Measurements from ENCODE around the gene SPAG9.
"Not testable (repeated sequence)": the region's sequence is repeated elsewhere in the genome, so short reads cannot be mapped to it uniquely, and the experiment has no call there.

Gene SPAG9

DNA sequence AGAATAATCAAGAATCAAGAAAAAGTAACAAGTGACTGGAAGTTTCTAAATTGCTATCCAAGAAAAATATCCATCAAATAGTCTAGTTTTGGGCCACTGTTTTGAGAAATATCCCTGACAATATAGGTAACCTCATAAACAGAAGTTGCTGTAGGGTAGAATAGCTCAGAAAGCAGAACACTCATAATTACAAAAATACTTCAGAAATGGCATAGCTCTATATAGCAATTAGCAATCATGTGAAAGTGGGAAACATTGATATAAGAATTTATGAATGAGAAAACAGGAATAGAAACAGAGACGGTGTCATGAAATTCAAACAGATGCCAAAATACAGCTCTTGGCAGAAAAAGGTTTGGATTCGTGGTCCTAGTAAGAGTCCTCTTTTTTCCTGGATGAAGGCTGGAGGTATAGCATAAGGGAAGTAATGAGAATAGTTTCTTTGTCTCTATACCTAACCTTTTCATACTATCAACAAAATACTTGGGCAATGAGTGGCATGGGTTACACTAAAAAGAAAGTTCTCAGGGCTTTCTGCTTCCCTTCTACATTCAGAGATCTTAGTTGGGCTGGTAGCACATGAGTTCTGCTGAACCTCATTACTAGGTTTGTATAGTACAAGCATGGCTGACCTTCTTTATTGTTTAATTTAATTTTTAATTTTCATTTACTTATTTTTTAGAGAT lies 33.5 kb downstream of the SPAG9 start:
- no peak for DNase-seq

DNA sequence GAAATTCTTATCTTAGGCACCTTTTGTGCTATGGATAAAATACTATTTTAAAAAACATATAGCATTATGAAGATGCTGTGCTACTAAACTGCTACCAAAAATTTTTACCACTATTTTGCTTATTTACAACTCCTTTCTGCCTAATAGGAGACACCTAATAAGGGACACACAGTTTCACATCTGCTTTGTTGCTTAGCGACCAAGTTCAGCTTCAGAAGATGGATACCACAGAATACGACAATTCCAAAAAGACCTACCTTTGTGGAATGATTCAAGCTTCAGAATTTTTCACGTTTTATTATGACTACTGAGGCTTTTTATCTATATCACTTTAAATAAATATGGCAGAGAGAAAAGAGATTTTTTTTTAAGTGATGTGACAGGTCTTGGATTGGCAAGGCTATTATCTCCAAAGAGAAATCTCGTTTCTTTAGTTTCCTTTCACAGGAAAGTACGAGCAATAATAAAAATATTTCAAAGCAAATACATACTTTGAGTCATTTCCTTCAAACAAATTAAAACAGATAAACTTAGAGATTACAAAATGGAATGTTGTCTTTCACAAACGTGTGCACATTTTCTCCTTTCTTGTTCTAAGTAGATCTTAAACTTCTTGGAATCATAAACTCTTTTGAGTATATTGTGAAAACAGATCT lies 35.4 kb downstream of the SPAG9 start:
- DNase-seq: no peak

DNA sequence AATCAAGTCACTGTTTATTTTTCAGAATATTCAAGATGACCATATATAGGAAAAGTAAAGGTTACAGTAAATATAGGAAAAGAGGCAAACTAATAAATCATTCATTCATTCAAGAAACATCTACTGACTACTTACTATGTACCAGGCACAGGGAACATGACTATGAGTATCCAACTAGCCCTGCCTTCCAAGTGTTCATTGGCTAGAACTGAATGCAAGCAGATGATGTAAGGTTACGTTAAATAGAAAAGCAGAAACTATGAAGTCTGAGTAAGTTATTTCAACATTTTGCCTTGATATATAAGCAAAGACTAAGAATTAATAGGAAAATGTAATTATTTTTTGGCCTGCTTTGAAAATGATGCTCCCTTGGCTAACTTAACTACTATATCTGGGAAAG lies 36.7 kb downstream of the SPAG9 start:
- DNase-seq: no peak

DNA sequence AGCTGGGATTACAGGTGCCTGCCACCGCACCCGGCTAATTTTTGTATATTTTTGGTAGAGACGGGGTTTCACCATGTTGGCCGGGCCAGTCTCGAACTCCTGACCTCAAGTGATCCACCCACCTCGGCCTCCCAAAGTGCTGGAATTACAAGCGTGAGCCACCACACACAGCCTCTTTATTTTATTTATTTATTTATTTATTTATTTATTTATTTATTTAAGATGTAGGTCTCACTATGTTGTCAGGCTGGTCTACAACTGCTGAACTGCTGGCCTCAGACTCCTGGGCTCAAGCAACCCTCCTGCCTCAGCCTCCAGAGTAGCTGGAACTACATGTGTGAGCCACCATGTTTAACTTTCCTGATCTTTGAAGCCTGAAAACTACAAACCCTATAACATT lies 37.3 kb downstream of the SPAG9 start:
- not testable (repeated sequence) for DNase-seq

DNA sequence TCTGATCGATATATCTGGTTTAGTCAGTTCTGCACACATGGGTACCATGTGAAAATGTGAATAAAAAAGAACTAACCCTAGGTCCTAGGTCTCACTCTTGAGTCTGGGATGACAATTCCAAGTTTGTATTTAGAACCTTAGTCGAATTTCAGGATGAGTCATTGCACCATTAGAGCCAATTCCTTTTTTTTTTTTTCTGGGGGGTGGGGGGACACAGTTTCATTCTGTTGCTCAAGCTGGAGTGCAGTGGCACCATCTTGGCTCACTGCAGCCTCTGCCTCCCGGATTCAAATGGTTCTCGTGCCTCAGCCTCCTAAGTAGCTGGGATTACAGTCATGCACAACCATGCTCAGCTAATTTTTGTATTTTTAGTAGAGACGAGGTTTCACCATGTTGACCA lies 41.6 kb downstream of the SPAG9 start:
- DNase-seq: no peak

DNA sequence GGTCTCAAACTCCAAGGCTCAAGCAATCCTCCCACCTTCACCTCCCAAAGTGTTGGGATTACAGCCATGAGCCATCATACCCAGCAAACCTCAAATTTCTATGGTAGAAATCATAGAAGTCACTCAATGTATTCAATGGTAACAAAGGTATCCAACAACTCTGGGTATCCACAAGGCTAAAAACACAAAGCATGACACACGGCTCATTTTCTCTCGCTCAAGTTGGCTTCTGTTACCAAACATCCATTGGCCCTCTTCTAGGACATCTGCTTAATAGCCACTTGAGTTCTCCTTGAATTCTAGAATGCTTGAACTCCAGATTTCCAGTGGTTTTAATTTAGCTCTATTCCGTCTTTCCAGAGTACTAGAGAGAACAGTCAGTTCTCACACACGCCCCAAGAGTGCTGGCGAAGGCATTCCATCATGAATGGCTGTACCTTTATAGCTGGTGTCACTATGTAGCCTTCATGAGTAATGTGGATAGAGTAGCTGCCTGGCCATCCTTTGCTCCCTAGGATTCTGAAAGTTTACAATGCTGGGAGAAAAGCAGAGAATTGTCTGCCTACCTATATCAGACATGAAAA lies 42.6 kb downstream of the SPAG9 start:
- DNase-seq: no peak

DNA sequence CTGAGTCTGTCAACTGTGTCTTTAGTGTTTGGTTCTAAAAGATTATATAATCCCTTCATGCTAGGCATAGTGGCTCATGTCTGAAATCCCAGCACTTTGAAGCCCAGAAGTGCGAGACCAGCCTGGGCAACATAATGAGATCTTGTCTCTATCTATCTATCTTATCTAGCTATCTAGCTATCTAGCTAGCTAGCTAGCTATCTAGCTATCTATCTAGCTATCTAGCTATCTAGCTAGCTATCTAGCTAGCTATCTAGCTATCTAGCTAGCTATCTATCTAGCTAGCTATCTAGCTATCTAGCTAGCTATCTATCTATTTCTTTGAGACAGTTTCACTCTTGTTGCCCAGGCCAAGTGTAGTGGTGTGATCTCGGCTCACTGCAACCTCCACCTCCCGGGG lies 43.8 kb downstream of the SPAG9 start:
- DNase-seq: no peak

DNA sequence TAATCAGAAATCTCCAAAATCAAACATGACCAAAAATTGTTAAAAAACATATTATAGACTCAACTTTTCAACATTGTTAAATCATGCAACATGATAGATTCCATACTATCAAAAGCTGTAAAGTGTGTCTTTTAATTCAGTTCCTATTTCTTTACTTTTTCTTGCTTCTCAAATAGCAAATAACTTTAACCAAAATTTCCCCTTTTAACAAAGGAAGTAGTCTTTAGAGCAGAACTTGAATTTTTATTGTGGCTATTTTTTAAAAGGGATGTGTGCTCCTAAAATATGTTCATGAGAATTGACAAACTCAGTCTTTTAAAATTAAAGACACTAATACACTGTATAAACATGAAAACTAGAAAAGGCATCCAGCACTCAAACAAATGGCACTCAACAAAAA lies 49.1 kb downstream of the SPAG9 start:
- no peak for DNase-seq

DNA sequence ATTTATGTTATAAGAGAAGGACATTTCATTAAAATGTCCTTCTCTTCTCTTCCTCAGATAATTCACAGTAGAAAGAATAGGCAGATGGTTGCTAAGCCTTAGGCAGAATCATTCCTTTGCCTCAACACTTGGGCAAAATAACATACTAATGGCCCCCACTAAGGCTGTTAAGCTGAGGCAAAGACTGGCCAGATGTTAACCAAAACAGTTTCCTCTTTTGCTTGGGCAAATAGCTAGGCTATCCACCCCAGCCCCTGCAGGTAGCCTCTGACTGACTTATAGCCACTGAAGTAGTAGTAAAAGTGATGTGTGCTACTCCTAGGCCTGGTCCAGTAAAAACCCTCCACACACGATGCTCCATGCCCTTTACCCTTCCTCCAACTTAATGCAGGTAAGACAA lies 55.2 kb downstream of the SPAG9 start:
- DNase-seq: no peak

DNA sequence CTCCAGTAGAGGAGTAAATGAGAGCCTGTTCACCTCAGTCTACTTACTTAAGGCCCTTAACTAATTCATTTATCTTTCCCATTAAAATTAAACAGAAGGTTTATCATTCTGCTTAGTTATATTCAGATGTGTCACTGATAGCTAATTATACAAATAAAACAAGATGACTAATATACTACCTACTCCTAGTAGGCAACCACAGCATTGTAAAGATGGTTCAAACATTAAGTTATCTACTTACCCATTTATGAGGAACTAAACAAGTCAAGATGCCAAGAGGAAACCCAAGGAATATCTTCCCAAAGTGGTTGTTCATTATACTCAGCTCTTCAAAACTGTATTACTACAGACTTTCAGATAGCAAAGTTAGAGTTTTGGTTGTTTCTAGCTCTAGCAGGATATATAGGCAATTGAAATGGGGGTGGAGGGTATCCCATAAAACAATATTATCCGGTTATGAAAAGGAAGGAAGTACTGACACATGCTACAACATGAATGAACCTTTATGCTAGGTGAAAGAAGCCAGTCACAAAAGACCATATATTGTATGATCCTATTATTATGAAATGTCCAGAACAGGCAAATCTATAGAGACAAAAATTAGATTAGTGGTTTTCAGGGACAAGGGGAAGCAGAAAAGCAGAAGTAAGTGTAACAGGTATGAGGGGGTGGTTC lies 56.5 kb downstream of the SPAG9 start:
- DNase-seq: no peak

DNA sequence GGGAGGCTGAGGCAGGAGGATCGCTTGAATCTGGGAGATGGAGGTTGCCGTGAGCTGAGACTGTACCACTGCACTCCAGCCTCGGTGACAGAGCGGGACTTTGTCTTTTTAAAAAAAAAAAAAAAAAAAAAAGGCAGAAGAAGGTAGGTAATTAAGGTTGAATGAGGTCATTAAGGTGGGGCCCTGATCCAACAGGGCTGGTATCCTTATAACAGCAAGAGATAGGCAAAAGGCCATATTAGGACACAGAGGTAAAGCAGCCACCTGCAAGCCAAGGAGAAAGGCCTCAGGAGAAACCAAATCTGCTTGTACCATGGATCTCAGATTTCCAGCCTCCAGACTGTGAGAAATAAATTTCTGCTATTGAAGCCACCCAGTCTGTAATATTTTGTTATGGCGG lies 60.3 kb downstream of the SPAG9 start:
- DNase-seq: no peak

DNA sequence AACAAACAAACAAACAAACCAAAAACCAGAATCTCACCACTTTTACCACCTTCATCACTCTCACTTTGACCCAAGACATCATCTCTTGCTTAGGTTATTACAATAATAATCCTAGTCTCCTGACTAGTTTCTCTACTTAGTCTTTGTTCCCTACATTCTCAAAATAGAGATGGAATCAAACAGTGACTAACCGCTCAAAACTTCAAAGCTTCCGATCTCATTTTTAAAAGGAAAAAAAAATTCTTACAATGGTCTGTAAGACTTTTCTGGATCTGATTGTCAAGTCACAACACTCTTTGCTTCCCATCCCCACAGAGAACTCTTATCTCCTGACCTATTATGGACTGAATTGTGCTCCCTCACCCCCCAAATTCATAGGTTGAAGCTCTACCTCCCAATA lies 60.9 kb downstream of the SPAG9 start:
- DNase-seq: no peak

DNA sequence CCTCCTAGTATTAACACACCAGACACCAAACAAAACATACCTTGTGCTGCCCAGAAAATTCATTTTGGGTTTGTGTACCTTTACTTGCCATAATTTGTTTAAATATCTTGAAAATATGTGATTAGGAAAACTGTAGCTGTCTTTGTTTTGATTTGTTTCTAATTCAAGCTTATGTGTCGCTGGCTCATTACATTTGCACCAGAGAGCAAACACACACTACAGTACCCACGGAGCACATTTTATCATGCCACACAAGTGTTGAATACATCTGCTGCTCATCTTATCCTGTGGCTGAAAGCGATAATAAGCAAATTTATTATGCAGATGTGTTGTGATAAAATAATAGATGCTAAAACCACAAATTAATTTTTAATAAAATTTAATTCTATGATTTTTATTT lies 63.1 kb downstream of the SPAG9 start:
- DNase-seq: no peak

DNA sequence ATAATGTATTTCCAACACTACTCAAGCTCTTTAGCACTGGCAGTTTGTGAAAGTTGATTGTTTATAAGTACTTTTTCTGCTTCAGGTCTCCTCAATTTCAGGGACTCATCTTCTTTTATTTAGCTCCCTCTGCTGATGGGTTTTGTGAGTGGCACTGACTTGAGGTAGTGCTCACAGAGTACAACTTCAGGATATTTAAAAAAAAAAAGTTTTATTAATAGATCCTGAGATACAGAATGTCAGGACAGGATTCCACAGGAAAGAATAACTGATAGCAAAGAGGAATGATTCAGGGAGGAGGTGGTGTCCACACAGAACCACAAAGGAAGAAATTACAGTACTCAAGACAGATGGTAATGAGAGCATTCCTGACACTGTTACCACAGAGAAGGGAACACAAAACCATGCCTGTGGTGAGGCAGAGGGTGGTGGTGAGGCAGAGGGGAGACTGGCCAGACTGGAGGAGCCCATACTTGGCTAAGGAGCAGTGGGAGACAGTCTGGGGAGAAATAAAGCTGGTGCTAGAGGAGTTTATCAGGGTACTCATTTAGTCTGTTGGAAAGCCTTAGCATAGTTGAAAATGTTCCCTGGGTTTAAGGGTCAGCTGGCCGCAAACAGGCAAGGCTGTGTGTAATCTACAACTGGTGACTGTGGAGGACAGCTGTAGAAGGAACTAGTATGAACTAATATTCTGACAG lies 63.7 kb downstream of the SPAG9 start:
- DNase-seq: peak; percentile 68

DNA sequence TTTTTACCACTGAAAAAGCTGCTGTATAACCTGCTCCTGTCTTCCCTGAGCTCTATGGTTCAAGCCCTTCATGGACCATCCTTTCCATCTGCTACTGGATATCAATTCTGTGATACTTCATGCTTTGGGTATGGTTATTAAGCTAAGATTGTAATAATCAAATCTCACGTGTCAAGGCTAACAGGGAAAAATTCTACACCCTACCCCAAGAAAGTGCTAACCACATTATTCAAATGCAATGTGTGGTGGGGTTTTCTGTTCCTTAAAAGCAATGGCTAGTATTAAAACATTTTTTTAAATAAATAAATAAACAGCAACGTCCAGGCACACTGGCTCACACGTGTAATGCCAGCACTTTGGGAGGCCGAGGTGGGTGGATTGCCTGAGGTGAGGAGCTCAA lies 65.9 kb downstream of the SPAG9 start:
- DNase-seq: no peak

DNA sequence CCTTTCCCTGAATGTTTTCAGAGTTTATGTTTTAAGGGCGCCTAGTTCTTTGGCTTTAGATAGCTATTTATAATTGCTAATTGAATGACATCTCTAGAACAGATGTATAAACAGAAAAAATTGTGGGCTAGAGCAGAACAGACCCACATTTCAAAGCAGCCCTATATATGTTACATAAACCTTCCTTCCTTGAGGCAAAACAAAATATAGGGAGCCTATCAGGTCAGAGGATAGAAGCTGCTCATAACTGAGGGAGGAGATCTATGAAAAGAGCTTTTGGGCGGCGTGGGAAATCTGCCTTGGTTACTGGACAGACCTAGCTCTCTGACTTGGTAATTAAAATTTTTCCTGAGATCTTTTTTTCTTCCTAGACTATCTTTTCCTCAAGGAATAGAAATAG lies 68.4 kb downstream of the SPAG9 start:
- no peak for DNase-seq

DNA sequence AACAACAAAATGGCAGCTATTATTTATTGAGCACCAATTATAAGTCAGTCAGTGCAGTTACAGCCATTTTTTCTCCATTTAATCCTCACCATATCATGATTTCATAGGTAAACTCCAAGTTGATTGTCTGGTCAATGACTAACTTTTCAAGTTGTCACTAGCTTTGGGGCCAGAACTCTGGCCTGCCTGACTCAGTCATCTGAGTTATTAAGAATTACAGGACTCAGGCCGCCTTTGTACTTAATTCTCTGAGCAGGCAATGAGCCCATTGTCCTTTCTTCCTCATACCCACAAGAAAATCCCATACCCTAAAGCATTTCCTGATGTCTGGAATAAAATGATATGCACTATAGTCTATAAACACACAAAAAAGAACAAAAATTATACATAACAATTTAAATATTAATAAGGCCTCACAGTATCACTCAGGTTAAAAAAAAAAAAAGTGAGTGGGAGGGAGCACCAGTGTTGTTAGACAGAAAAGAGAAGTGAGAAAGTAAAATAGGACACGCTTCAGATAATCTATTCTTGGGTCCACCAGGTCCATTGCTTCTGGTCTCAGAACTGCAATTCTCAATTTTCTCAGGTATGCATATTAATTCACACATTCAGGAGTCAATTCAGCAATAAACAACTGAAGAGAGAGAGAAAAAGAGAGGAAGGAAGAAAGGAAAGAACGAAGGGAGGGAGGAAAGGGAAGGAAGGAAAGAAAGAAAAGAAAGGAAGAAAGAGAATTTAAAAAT lies 70.2 kb downstream of the SPAG9 start:
- no peak for DNase-seq

DNA sequence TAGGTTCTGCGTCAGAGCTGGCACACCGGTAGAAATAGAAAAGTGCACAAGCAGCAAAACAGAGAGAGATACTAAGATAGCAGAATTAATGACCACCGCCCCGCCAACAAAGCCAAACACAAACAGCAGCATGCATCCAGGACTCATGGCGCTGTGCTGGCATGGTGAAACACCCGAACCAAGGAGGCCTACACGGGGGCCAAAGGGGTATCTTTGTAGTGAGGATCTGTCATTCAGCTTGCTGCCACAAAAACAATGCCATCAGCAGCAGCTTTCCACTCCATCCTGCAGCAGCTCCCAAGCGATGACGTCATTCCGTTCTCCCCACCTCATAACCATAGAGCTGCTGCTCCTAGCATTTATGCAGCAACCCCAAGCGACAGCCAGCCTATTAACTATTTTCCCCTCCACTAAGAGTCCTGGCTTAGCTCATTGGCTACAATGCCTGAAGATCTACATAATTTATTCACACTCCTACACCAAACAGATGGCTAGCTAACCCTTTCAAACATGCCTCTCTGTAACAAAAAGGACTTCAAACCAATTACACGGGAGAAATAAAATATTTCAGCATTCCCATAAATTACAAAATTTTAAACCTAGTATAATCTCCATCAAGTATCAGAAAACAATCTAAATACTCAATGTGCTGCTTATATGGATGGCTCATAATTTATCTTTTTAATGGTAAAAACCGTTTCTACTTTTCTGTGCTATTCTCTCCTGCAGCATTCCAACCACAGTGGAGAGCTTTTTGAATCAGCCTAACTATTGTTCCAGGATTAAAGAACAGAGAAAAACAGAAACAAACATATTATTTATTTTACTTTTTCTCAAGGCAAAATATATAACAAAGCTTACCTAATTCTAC lies 73.9 kb downstream of the SPAG9 start:
- peak; percentile 87 for DNase-seq

DNA sequence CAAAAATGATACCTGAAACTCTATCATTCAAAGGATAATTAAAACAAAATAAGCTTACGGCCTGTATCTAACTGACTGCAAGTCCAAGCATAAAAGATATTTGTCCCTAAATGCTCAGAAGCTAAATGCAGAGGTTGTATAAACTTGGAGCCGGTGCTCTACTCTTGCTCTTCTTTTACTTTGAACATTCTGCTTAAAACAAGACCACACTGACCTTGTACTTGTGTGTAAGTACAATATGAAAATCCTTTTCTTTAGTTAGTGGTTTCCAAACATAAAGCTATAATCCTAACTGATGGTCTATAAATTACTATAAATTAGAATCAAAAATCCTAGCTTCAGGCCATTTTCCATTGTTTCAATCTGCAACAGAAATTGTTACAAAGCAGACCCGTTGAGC lies 74.6 kb downstream of the SPAG9 start:
- DNase-seq: no peak

DNA sequence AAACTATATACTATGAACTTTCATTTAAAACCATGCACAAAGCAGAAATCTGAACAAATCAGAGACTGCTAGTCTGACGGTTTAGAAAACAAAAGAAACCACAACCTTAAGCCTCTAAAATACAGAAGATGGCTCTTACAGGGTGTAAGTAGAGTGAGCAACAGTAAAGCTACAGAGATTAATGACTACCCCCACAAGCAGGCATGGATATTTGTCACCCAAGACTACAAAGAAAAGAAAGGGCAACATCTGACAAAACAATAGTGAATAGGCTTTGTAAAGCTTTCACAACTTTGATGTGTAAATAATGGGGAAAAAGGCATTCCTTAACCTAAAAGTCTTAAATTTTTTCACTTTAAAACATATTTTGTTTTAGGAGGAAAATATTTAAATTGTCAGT lies 75.0 kb downstream of the SPAG9 start:
- DNase-seq: no peak

DNA sequence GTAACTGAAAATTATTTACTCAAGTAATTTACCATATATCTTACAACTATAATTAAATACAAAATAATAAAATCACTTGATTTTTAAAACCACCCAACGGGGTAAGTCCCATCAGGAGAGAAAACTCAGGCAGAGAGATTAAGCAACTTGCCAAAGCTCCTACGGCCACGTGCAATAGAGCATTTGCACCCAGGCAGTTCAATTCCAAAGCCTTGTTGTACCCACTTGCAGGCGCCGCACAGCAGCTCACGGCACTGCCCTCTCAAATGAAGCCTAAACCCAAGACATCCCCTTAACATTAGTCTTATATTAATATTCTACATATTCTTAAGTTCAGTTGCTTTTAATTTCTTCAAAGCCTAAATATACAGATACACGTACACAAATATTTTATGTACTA lies 75.7 kb downstream of the SPAG9 start:
- DNase-seq: no peak

DNA sequence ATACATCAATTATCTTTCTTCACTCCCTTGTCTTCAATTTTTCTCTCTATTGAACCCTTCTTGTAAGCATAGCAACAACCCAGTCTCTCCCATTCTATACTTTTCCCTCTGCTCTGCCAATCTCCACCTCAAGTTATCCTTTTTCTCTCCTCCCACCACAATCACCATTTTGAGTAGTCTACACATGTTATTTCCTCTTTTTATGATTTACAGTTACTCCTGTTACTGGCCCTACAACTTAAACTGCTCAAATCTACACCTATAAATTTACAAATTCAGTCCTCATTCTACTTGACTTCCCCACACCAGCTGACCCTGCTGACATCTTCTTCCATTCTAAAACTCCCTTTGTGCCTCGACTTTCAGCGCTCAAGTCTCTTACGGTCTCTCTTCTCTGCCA lies 84.6 kb downstream of the SPAG9 start:
- DNase-seq: no peak

Measured in femur (tissue), 1 donor.